H9 (cell line): Measurements from ENCODE around the gene TRPM3. TPM values are rescaled to one million over a fixed set of nuclear protein-coding genes. Genes with fewer than 3 reads are reported as not detected.

ENCODE experiments used
- DNase-seq: peaks from one replicate; pipeline ENCODE4 v3.0.0-alpha.2; 2017
- H2AFZ ChIP-seq: one replicate; pipeline ENCODE4 v1.6.1; 2013; ENCODE audit warnings: mild to moderate bottlenecking, low read length, control low read depth, moderate library complexity
- H2AK5ac ChIP-seq: 2 replicates; pipeline ENCODE4 v1.6.1; 2013; ENCODE audit warnings: low read length, control low read depth, mixed read lengths; ENCODE audit not compliant: insufficient read length
- H2BK120ac ChIP-seq: one replicate; pipeline ENCODE4 v1.6.1; 2013; ENCODE audit warnings: low read depth, mild to moderate bottlenecking, low read length, control low read depth, inconsistent platforms; ENCODE audit not compliant: poor library complexity, severe bottlenecking
- H2BK12ac ChIP-seq: 2 replicates; pipeline ENCODE4 v1.6.1; 2013; ENCODE audit warnings: low read length, control low read depth, mixed read lengths, low read depth; ENCODE audit not compliant: insufficient read length
- H2BK15ac ChIP-seq: 2 replicates; pipeline ENCODE4 v1.6.1; 2013; ENCODE audit warnings: low read depth, low read length, control low read depth
- H2BK20ac ChIP-seq: one replicate; pipeline ENCODE4 v1.6.1; 2013; ENCODE audit warnings: low read depth, mild to moderate bottlenecking, low read length, control low read depth, inconsistent platforms; ENCODE audit not compliant: poor library complexity, severe bottlenecking
- H2BK5ac ChIP-seq: 2 replicates; pipeline ENCODE4 v1.6.1; 2013; ENCODE audit warnings: low read length, control low read depth, mixed read lengths; ENCODE audit not compliant: insufficient read length
- H3K14ac ChIP-seq: 2 replicates; pipeline ENCODE4 v1.6.1; 2013; ENCODE audit warnings: low read length, control low read depth; ENCODE audit not compliant: insufficient read depth
- H3K18ac ChIP-seq: 2 replicates; pipeline ENCODE4 v1.6.1; 2013; ENCODE audit warnings: low read depth, mild to moderate bottlenecking, mixed read lengths, low read length, control low read depth; ENCODE audit not compliant: insufficient read length
- H3K23ac ChIP-seq: 2 replicates; pipeline ENCODE4 v1.6.1; 2013; ENCODE audit warnings: low read length, control low read depth, mixed read lengths, low read depth; ENCODE audit not compliant: insufficient read length
- H3K23me2 ChIP-seq: 2 replicates; pipeline ENCODE4 v1.6.1; 2013; ENCODE audit warnings: low read depth, mild to moderate bottlenecking, mixed read lengths, low read length, control low read depth; ENCODE audit not compliant: insufficient read length, poor library complexity, severe bottlenecking
- H3K27ac ChIP-seq: 2 replicates; pipeline ENCODE4 v1.5.1; 2013; ENCODE audit warnings: low read length, control low read depth, mixed read lengths, low read depth; ENCODE audit not compliant: insufficient read length
- H3K27me3 ChIP-seq: 2 replicates; pipeline ENCODE4 v1.6.1; 2013; ENCODE audit warnings: low read length, control low read depth, inconsistent platforms; ENCODE audit not compliant: insufficient read depth
- H3K4ac ChIP-seq: 2 replicates; pipeline ENCODE4 v1.6.1; 2013; ENCODE audit warnings: low read depth, mild to moderate bottlenecking, control low read depth, inconsistent platforms, low read length, moderate library complexity
- H3K4me1 ChIP-seq: 2 replicates; pipeline ENCODE4 v1.6.1; 2013; ENCODE audit warnings: low read length, control low read depth, inconsistent platforms; ENCODE audit not compliant: insufficient read depth
- H3K4me2 ChIP-seq: 2 replicates; pipeline ENCODE4 v1.6.1; 2013; ENCODE audit warnings: low read length, control low read depth, mixed read lengths; ENCODE audit not compliant: insufficient read length, insufficient read depth
- H3K56ac ChIP-seq: 2 replicates; pipeline ENCODE4 v1.6.1; 2013; ENCODE audit warnings: low read depth, mild to moderate bottlenecking, mixed read lengths, low read length, control low read depth; ENCODE audit not compliant: insufficient read length
- H3K79me1 ChIP-seq: 2 replicates; pipeline ENCODE4 v1.6.1; 2013; ENCODE audit warnings: low read depth, mild to moderate bottlenecking, moderate library complexity, low read length, control low read depth, inconsistent platforms; ENCODE audit not compliant: insufficient read depth, poor library complexity, severe bottlenecking
- H3K79me2 ChIP-seq: 2 replicates; pipeline ENCODE4 v1.6.1; 2013; ENCODE audit warnings: low read length, control low read depth, inconsistent platforms; ENCODE audit not compliant: insufficient read depth
- H3K9ac ChIP-seq: 2 replicates; pipeline ENCODE4 v1.6.1; 2013; ENCODE audit warnings: low read length, control low read depth, mixed read lengths; ENCODE audit not compliant: insufficient read length; ENCODE audit errors: extremely low read depth
- H3K9me3 ChIP-seq: one replicate; pipeline ENCODE4 v1.6.1; 2013; ENCODE audit warnings: low read depth, low read length, inconsistent platforms; ENCODE audit not compliant: control insufficient read depth
- H3T11ph ChIP-seq: one replicate; pipeline ENCODE4 v1.6.1; 2013; ENCODE audit warnings: mild to moderate bottlenecking, low read length, control low read depth, inconsistent platforms
- H4K20me1 ChIP-seq: one replicate; pipeline ENCODE4 v1.6.1; 2013; ENCODE audit not compliant: control insufficient read depth, insufficient read length, insufficient read depth
- H4K5ac ChIP-seq: 2 replicates; pipeline ENCODE4 v1.6.1; 2013; ENCODE audit warnings: low read depth, mild to moderate bottlenecking, mixed read lengths, low read length, control low read depth; ENCODE audit not compliant: insufficient read length
- H4K8ac ChIP-seq: replicated peaks from 2 replicates; pipeline ENCODE4 v1.6.1; 2013; ENCODE audit warnings: low read length, control low read depth, mixed read lengths, low read depth; ENCODE audit not compliant: insufficient read length
- H4K91ac ChIP-seq: 2 replicates; pipeline ENCODE4 v1.6.1; 2013; ENCODE audit warnings: low read depth, mild to moderate bottlenecking, moderate library complexity, mixed read lengths, low read length, control low read depth; ENCODE audit not compliant: insufficient read length
- H3K27ac Mint-ChIP-seq, 3 experiments: 2 replicates in 2 of 3; 3 replicates in 1 of 3; pipeline ENCODE4 v1.8.0; 2020 to 2021; ENCODE audit warnings: mixed read lengths in 3 of 3, mild to moderate bottlenecking in 1 of 3, moderate library complexity in 1 of 3
- H3K27me3 Mint-ChIP-seq: 2 replicates; pipeline ENCODE4 v1.8.0; 2021; ENCODE audit warnings: low read depth, mild to moderate bottlenecking, moderate library complexity, mixed read lengths
- H3K36me3 Mint-ChIP-seq, 3 experiments: 2 replicates in 2 of 3; 3 replicates in 1 of 3; pipeline ENCODE4 v1.8.0; 2020 to 2021; ENCODE audit warnings: low read depth in 3 of 3, mixed read lengths in 3 of 3; ENCODE audit not compliant: insufficient read depth in 1 of 3
- H3K4me1 Mint-ChIP-seq, 2 experiments: 2 replicates each; pipeline ENCODE4 v1.8.0; 2020; ENCODE audit warnings: mixed read lengths in 2 of 2
- H3K4me3 Mint-ChIP-seq, 2 experiments: 2 replicates in 1 of 2; 3 replicates in 1 of 2; pipeline ENCODE4 v1.8.0; 2020 to 2021; ENCODE audit warnings: mild to moderate bottlenecking in 2 of 2, mixed read lengths in 2 of 2, moderate library complexity in 1 of 2
- H3K9me3 Mint-ChIP-seq, 2 experiments: 2 replicates in 1 of 2; 3 replicates in 1 of 2; pipeline ENCODE4 v1.8.0; 2020; ENCODE audit warnings: mild to moderate bottlenecking in 2 of 2, mixed read lengths in 2 of 2, moderate library complexity in 1 of 2
- WGBS: extraction: QIAGEN DNeasy Blood & Tissue Kit; methylation state at CpG from one replicate; pipeline ENCODE4 v1.1.7; 2013; ENCODE audit warnings: missing lambda C conversion rate, low lambda C conversion rate, mixed read lengths; ENCODE audit not compliant: insufficient read length; ENCODE audit errors: extremely low coverage; 5-methylcytosine and 5-hydroxymethylcytosine counted together
- total RNA-seq: library from RNA; stranded (reverse); gene quantifications from 2 replicates; pipeline ENCODE4 v1.2.1, GENCODE V29; 2021
- TF ChIP-seq, protein P1 (sequence below): fragments of 200-600 bp; sonication (generic); conservative IDR thresholded peaks from 3 replicates; pipeline ENCODE4 v1.8.0; 2021; ENCODE audit warnings: antibody characterized with exemption, mild to moderate bottlenecking

TRPM3 gene
- total RNA-seq, 1 experiment from 2014 or later, result 10.3 TPM

DNA sequence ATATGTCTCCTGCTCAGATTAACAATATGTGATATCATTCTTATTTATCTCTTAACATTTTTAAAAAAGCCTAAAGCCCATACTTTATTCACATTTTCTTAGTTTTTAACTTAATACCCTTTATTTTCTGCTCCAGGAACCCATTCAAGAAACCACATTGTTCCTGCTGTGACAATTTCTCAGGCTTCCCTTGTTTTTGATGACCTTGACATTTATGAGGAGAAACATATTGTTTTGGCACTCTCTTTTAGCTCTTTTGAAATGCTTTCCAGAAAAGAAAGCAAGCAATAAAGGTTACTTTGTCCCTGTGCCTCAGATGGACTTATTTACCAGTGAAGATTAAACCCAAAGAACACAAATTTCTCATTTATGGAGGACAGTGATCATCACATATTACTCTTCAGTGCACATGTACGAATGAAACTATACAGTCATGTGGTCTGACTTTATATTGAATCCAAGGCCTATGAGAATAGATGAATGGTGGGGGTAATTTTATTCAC lies 445.5 kb downstream of the TRPM3 start:
- no peak for DNase-seq
- Histone ChIP-seq H3K4ac (no peak overlapping the region), H3T11ph (no peak overlapping the region), H2BK5ac (no peak overlapping the region), H3K9me3 (no peaks in the 10 kb centered on the region), H3K18ac (no peak overlapping the region), H3K27ac (no peak overlapping the region), H3K27me3 (no peaks in the 10 kb centered on the region), H2BK20ac (no peak overlapping the region), H3K9ac (no peak overlapping the region), H3K79me2 (no peaks in the 10 kb centered on the region), H3K4me1 (no peaks in the 10 kb centered on the region), H4K5ac (no peak overlapping the region), H4K91ac (no peak overlapping the region), H3K56ac (no peak overlapping the region), H2AFZ (no peak overlapping the region), H2BK12ac (no peak overlapping the region), H3K14ac (no peak overlapping the region), H3K23ac (no peak overlapping the region), H3K23me2 (no peaks in the 10 kb centered on the region), H3K79me1 (no peaks in the 10 kb centered on the region), H4K20me1 (no peaks in the 10 kb centered on the region), H4K8ac (no peak overlapping the region), H2BK15ac (no peak overlapping the region), H2AK5ac (no peak overlapping the region), H3K4me2 (no peak overlapping the region), H2BK120ac (no peak overlapping the region)
- Mint-ChIP-seq H3K4me3 (no peak overlapping the region), H3K4me1 (no peaks in the 10 kb centered on the region), H3K9me3 (no peaks in the 10 kb centered on the region), H3K27me3 (no peaks in the 10 kb centered on the region; the same call in 1 of the 2 replicates), H3K27ac (no peak overlapping the region), H3K36me3 (no peaks in the 10 kb centered on the region)
- WGBS, result no CpG with 5 or more reads among the region's 1 CpG
- TF ChIP-seq, protein P1, sequence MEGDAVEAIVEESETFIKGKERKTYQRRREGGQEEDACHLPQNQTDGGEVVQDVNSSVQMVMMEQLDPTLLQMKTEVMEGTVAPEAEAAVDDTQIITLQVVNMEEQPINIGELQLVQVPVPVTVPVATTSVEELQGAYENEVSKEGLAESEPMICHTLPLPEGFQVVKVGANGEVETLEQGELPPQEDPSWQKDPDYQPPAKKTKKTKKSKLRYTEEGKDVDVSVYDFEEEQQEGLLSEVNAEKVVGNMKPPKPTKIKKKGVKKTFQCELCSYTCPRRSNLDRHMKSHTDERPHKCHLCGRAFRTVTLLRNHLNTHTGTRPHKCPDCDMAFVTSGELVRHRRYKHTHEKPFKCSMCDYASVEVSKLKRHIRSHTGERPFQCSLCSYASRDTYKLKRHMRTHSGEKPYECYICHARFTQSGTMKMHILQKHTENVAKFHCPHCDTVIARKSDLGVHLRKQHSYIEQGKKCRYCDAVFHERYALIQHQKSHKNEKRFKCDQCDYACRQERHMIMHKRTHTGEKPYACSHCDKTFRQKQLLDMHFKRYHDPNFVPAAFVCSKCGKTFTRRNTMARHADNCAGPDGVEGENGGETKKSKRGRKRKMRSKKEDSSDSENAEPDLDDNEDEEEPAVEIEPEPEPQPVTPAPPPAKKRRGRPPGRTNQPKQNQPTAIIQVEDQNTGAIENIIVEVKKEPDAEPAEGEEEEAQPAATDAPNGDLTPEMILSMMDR, result no peak
